ENCODE results near the gene CCNT1.

DNA sequence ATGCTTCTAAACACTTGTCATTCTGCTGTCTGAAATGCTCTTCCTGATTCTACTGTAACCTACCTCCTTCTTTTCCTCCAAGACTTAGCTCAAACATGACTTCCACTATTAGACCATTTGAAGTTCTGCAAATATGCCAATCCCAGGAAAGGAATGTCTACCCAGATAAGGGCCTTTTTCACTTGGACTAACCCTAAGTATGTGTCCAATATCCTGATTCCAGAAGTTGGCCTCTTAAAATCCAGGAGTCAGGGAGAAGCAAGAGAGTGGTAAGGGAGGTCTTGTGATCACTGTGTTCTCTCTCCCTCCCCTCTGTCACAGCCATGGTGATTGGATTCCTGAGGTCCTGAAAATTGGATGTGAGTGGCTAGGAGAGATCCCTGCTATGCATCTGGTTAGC is 42.2 kb upstream of the CCNT1 start:
- TF ChIP-seq, protein P1, sequence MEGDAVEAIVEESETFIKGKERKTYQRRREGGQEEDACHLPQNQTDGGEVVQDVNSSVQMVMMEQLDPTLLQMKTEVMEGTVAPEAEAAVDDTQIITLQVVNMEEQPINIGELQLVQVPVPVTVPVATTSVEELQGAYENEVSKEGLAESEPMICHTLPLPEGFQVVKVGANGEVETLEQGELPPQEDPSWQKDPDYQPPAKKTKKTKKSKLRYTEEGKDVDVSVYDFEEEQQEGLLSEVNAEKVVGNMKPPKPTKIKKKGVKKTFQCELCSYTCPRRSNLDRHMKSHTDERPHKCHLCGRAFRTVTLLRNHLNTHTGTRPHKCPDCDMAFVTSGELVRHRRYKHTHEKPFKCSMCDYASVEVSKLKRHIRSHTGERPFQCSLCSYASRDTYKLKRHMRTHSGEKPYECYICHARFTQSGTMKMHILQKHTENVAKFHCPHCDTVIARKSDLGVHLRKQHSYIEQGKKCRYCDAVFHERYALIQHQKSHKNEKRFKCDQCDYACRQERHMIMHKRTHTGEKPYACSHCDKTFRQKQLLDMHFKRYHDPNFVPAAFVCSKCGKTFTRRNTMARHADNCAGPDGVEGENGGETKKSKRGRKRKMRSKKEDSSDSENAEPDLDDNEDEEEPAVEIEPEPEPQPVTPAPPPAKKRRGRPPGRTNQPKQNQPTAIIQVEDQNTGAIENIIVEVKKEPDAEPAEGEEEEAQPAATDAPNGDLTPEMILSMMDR (conservative IDR thresholded peaks at IDR 0.05; ENCODE audit: low read depth in 2 of 2) = no peak
- TF ChIP-seq NANOG (IDR thresholded peaks at IDR 0.05; ENCODE audit: borderline replicate concordance) = no peak

All from GM23338 (cell line).